KOPT-K1 (cell line): ENCODE results near the gene CYB5D1.
A peak's percentile ranks its signal among the peaks of the same experiment; 100 is the strongest.

Experiments
- H3K27ac ChIP-seq: fragments of 200-600 bp; sonication (generic); 2 replicates; pipeline ENCODE4 v1.5.1; 2016; ENCODE audit warnings: antibody characterized with exemption, mild to moderate bottlenecking, low read depth, low read length; ENCODE audit not compliant: poor library complexity, severe bottlenecking
- H3K36me3 ChIP-seq: fragments of 200-600 bp; sonication (generic); 2 replicates; pipeline ENCODE4 v1.5.1; 2017; ENCODE audit warnings: antibody characterized with exemption, mild to moderate bottlenecking, low read length, moderate library complexity; ENCODE audit not compliant: insufficient read depth
- H3K9me3 ChIP-seq: fragments of 200-600 bp; sonication (generic); 2 replicates; pipeline ENCODE4 v1.5.1; 2017; ENCODE audit warnings: antibody characterized with exemption, low read length, mild to moderate bottlenecking; ENCODE audit not compliant: insufficient read depth, poor library complexity, severe bottlenecking

CYB5D1 gene

GRCh38 chr17:7880076-7880868 is 22.5 kb downstream of the CYB5D1 start:
- Histone ChIP-seq H3K27ac (no peak overlapping the region), H3K9me3 (no peaks in the 10 kb centered on the region), H3K36me3 (0 out of 2 replicates have a peak, but pooled peaks cover 5% of the 10 kb centered on the region)

- Histone ChIP-seq H3K36me3 (0 out of 2 replicates have a peak, but pooled peaks cover 5% of the 10 kb centered on the region), H3K27ac (no peak overlapping the region), H3K9me3 (no peaks in the 10 kb centered on the region)
Measured at GRCh38 chr17:7881276-7882054, 23.7 kb downstream of the CYB5D1 start.

DNA sequence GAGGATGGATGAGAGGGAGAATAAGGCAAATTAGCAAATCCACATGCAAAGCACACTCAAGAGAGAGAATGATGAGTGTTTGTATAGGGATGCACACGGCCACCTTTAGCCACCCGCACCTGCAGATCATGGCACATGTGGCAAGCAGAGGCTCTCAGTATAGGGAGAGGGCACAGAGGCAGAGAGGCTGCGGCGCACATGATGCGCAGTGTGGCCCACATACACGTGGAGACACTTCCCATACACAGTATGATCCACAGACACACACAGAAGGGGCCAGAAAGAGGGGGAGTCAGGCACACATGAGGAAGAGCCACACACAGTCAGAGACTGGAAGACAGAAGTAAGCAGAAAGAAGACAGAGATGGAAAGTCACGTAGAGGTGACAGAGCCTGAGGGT is 24.3 kb downstream of the CYB5D1 start:
- Histone ChIP-seq H3K36me3 (0 out of 2 replicates have a peak, but pooled peaks cover 5% of the 10 kb centered on the region), H3K27ac (no peak overlapping the region), H3K9me3 (no peaks in the 10 kb centered on the region)

GRCh38 chr17:7882629-7883028 is 24.8 kb downstream of the CYB5D1 start:
- Histone ChIP-seq H3K27ac (no peak overlapping the region), H3K9me3 (no peaks in the 10 kb centered on the region), H3K36me3 (0 out of 2 replicates have a peak, but pooled peaks cover 5% of the 10 kb centered on the region)

- Histone ChIP-seq H3K9me3 (no peaks in the 10 kb centered on the region), H3K27ac (peak overlapping the region; percentile 21), H3K36me3 (0 out of 2 replicates have a peak, but pooled peaks cover 5% of the 10 kb centered on the region)
Measured at GRCh38 chr17:7883781-7884386, 26.1 kb downstream of the CYB5D1 start.

GRCh38 chr17:7884581-7885366 is 27.0 kb downstream of the CYB5D1 start:
- peaks cover 10% of the 10 kb centered on the region; the same call in 1 of the 2 replicates for H3K36me3 ChIP-seq
- H3K9me3 ChIP-seq = no peaks in the 10 kb centered on the region
- peak overlapping the region; percentile 93 for H3K27ac ChIP-seq

DNA sequence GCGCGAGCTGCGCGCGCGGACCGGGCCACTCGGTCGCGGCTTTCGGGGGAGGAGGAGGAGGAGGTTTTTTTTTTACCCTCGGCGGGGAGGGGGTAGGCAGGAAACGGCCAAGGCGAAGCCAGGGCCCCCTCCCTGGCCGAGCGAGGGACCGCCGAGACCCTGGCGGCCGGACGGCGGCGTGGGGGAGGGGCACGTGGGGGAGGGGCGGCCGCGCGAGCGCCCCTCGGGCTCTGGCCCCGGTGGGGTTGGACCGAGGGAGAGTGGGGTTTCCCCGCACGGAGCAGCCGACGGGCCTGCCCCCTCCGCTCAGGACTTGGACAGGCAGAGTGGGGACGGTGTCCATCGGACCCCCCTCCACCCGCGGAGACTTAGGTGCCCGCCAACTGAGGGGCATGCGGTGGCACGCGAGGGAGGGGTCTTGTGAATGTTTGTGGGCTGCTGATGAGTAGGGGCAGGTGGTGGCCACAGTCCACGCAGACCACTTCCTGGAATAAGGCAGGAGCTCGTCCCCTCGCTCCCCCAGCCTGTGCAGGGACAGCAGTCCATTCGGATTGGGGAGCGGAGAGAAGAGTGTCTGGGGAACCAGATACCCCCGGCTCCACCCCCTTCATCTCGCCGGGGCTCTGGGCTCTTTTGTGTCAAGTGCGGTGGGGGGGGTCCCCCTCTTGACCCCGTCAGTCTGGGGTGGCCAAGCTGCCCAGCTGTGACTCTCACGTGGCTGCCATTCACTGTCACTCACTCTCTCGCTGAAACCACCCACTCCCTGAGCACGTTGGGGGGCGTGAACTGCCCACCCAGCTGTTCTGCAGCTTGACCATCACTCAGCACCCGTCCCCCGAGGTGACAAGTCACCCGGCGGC is 27.8 kb downstream of the CYB5D1 start:
- Histone ChIP-seq H3K27ac (peak overlapping the region; percentile 93), H3K9me3 (no peaks in the 10 kb centered on the region), H3K36me3 (peaks cover 16% of the 10 kb centered on the region)

GRCh38 chr17:7886227-7887037 is 28.6 kb downstream of the CYB5D1 start:
- Histone ChIP-seq H3K27ac (peak overlapping the region; percentile 93), H3K36me3 (peaks cover 22% of the 10 kb centered on the region), H3K9me3 (no peaks in the 10 kb centered on the region)

DNA sequence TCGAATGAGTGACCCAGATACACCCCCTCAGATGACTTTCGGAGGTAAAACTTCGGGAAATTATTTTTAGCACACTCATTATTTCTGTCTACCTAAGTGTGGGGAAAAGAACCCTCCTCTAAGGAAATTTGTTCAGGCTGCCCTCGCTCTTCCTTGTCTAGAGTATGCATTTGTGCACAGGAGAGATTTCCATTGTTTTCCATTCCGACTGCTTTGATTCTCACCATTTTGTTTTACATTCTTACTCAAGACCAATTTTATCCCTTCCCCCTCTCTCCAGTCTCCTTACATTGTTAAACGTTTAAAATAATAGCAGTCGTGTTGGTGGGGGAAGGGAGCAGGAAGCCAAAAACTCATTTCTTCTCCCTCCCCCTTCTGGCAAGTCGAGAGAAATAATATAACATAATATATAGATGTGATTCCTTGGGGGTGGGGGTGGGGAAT is 29.3 kb downstream of the CYB5D1 start:
- Histone ChIP-seq H3K27ac (peak overlapping the region; percentile 93), H3K36me3 (peaks cover 28% of the 10 kb centered on the region)

GRCh38 chr17:7887482-7888183 is 29.8 kb downstream of the CYB5D1 start:
- H3K9me3 ChIP-seq = no peaks in the 10 kb centered on the region
- H3K27ac ChIP-seq = peak overlapping the region; percentile 93
- peaks cover 33% of the 10 kb centered on the region for H3K36me3 ChIP-seq

More for the DNA sequence above, 29.3 kb downstream of the CYB5D1 start:
- no peaks in the 10 kb centered on the region for H3K9me3 ChIP-seq

DNA sequence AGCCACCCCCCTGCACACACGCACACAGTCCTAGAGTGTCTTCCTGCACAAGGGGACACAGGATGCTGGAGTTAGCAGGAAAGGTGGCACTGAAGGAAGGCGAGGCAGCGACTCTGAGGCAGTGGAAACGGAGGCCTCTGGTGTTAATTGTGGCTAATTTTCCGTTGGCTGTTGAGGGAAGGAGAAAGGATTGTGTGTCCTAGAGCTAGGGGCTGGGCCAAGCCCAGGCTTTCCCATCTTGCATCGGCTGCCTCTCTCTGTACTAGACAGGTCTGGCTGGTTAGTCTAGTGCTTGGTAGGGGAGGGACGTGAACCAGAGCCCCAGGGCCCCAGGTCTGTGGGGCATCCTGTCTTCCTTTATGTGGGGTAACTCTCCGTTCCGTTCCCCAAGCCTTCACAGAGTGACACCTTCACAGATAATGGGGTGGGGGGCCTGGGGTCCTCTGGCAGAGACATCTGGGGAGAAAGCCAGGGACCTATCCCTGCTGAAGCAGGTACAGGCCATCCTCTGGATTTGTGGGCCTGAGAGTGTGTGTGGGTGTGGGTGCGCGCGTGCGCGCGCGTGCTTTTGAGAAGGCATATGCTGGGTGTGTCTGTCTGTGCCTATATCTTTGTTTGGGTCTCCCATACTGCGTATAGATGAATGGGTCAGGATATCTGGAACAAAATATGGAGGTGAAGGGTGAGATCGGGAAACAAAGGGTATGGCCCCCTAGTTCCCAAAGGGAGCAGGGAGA is 30.5 kb downstream of the CYB5D1 start, which contains the start of gene CHD3:
Gene CHD3 (plus strand): TSS at position 606 of the 737 bp plus-strand sequence. CDS start 212 bp downstream, outside the sequence.
- peak within 1 kb of the TSS; percentile 93 for H3K27ac ChIP-seq
- H3K9me3 ChIP-seq = no peaks in the 10 kb centered on the region
- peaks cover 38% of the 10 kb centered on the region for H3K36me3 ChIP-seq
